Measurements from ENCODE around the gene LMX1A. TPM values are rescaled to one million over a fixed set of nuclear protein-coding genes. Genes with fewer than 3 reads are reported as not detected.

LMX1A gene
- total RNA-seq, 1 experiment from 2014 or later, result not detected

DNA sequence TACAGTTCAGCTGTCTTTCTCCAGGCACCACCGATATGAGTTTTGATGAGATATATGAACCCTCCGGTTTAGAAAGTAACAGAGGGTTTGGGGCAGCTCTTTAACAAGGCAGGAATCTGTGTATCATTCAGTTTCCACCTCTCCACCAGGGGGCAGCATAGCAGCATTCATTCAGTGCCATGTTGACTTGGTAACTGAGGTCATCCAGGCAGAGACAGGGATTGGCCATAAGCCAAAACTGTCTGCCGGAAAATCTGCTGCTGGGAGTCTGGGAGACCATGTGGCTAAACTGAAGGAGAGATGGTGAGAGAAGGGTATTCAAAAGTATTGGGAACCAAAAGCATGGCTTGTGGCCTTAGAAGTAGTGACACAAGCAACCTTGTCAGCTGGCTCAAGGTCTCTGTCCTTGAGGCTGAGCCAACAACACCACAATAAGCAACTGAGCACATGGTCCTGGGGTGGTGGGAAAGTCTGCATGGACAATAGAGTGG, 98.5 kb downstream of the LMX1A start:
- DNase-seq (ENCODE audit: low spot score) (peak; percentile 87), ATAC-seq (peak; percentile 92)
- Mint-ChIP-seq H3K27me3 (ENCODE audit: low read depth) (peaks cover 30% of the 10 kb centered on the region), H3K4me3 (no peak overlapping the region), H3K36me3 (peaks cover 2% of the 10 kb centered on the region; the same call in 1 of the 2 replicates), H3K4me1 (peaks cover 13% of the 10 kb centered on the region), H3K27ac (no peak overlapping the region), H3K9me3 (peaks cover 17% of the 10 kb centered on the region)
- POLR2A ChIA-PET, result interaction anchor here (0.5 kb wide), 1 partner anchor 112 kb away, joined by 3 read pairs; no protein-coding TSS in a partner anchor
- CTCF ChIA-PET, result interaction anchor here (0.5 to 6.7 kb wide), 45 partner anchors 9 to 339 kb away, joined by 3 to 91 read pairs (median 5); partner anchors contain the start of gene LMX1A
- no peak for TF ChIP-seq NFE2L1 (CRISPR knock-in tag; IDR thresholded peaks at IDR 0.05)
- TF ChIP-seq KAT7 (CRISPR knock-in tag; IDR thresholded peaks at IDR 0.05; ENCODE audit: borderline replicate concordance), result no peak
- TF ChIP-seq, protein P1, sequence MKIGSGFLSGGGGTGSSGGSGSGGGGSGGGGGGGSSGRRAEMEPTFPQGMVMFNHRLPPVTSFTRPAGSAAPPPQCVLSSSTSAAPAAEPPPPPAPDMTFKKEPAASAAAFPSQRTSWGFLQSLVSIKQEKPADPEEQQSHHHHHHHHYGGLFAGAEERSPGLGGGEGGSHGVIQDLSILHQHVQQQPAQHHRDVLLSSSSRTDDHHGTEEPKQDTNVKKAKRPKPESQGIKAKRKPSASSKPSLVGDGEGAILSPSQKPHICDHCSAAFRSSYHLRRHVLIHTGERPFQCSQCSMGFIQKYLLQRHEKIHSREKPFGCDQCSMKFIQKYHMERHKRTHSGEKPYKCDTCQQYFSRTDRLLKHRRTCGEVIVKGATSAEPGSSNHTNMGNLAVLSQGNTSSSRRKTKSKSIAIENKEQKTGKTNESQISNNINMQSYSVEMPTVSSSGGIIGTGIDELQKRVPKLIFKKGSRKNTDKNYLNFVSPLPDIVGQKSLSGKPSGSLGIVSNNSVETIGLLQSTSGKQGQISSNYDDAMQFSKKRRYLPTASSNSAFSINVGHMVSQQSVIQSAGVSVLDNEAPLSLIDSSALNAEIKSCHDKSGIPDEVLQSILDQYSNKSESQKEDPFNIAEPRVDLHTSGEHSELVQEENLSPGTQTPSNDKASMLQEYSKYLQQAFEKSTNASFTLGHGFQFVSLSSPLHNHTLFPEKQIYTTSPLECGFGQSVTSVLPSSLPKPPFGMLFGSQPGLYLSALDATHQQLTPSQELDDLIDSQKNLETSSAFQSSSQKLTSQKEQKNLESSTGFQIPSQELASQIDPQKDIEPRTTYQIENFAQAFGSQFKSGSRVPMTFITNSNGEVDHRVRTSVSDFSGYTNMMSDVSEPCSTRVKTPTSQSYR (CRISPR knock-in tag; IDR thresholded peaks at IDR 0.05), result no peak
- no peak for TF ChIP-seq ATF1 (CRISPR knock-in tag; IDR thresholded peaks at IDR 0.05)
- no peak for TF ChIP-seq IRF2 (CRISPR knock-in tag; IDR thresholded peaks at IDR 0.05; ENCODE audit: borderline replicate concordance, low read depth)
- TF ChIP-seq, protein P2, sequence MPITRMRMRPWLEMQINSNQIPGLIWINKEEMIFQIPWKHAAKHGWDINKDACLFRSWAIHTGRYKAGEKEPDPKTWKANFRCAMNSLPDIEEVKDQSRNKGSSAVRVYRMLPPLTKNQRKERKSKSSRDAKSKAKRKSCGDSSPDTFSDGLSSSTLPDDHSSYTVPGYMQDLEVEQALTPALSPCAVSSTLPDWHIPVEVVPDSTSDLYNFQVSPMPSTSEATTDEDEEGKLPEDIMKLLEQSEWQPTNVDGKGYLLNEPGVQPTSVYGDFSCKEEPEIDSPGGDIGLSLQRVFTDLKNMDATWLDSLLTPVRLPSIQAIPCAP (CRISPR knock-in tag; IDR thresholded peaks at IDR 0.05), result no peak
- TF ChIP-seq, protein P3, sequence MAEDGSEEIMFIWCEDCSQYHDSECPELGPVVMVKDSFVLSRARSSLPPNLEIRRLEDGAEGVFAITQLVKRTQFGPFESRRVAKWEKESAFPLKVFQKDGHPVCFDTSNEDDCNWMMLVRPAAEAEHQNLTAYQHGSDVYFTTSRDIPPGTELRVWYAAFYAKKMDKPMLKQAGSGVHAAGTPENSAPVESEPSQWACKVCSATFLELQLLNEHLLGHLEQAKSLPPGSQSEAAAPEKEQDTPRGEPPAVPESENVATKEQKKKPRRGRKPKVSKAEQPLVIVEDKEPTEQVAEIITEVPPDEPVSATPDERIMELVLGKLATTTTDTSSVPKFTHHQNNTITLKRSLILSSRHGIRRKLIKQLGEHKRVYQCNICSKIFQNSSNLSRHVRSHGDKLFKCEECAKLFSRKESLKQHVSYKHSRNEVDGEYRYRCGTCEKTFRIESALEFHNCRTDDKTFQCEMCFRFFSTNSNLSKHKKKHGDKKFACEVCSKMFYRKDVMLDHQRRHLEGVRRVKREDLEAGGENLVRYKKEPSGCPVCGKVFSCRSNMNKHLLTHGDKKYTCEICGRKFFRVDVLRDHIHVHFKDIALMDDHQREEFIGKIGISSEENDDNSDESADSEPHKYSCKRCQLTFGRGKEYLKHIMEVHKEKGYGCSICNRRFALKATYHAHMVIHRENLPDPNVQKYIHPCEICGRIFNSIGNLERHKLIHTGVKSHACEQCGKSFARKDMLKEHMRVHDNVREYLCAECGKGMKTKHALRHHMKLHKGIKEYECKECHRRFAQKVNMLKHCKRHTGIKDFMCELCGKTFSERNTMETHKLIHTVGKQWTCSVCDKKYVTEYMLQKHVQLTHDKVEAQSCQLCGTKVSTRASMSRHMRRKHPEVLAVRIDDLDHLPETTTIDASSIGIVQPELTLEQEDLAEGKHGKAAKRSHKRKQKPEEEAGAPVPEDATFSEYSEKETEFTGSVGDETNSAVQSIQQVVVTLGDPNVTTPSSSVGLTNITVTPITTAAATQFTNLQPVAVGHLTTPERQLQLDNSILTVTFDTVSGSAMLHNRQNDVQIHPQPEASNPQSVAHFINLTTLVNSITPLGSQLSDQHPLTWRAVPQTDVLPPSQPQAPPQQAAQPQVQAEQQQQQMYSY (CRISPR knock-in tag; IDR thresholded peaks at IDR 0.05), result no peak
- TF ChIP-seq HMGA2 (CRISPR knock-in tag; IDR thresholded peaks at IDR 0.05), result no peak
- no peak for TF ChIP-seq NR1H2 (CRISPR knock-in tag; IDR thresholded peaks at IDR 0.05)
- TF ChIP-seq JUN (CRISPR knock-in tag; IDR thresholded peaks at IDR 0.05), result no peak
- peak; percentile 53; the same call in 1 of the 2 replicates for TF ChIP-seq TEAD1 (CRISPR knock-in tag; IDR thresholded peaks at IDR 0.05)
- TF ChIP-seq TP53 (CRISPR knock-in tag; IDR thresholded peaks at IDR 0.05), result no peak
- TF ChIP-seq, protein P4, sequence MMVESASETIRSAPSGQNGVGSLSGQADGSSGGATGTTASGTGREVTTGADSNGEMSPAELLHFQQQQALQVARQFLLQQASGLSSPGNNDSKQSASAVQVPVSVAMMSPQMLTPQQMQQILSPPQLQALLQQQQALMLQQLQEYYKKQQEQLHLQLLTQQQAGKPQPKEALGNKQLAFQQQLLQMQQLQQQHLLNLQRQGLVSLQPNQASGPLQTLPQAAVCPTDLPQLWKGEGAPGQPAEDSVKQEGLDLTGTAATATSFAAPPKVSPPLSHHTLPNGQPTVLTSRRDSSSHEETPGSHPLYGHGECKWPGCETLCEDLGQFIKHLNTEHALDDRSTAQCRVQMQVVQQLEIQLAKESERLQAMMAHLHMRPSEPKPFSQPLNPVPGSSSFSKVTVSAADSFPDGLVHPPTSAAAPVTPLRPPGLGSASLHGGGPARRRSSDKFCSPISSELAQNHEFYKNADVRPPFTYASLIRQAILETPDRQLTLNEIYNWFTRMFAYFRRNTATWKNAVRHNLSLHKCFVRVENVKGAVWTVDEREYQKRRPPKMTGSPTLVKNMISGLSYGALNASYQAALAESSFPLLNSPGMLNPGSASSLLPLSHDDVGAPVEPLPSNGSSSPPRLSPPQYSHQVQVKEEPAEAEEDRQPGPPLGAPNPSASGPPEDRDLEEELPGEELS (CRISPR knock-in tag; IDR thresholded peaks at IDR 0.05), result no peak
- TF ChIP-seq SMAD3 (CRISPR knock-in tag; IDR thresholded peaks at IDR 0.05; ENCODE audit: borderline replicate concordance), result no peak
- TF ChIP-seq SMAD4 (CRISPR knock-in tag; IDR thresholded peaks at IDR 0.05), result no peak
- no peak for TF ChIP-seq FOXK1 (CRISPR knock-in tag; IDR thresholded peaks at IDR 0.05)
- TF ChIP-seq, protein P5, sequence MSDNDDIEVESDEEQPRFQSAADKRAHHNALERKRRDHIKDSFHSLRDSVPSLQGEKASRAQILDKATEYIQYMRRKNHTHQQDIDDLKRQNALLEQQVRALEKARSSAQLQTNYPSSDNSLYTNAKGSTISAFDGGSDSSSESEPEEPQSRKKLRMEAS (CRISPR knock-in tag; IDR thresholded peaks at IDR 0.05), result peak; percentile 76
- TF ChIP-seq, protein P6, sequence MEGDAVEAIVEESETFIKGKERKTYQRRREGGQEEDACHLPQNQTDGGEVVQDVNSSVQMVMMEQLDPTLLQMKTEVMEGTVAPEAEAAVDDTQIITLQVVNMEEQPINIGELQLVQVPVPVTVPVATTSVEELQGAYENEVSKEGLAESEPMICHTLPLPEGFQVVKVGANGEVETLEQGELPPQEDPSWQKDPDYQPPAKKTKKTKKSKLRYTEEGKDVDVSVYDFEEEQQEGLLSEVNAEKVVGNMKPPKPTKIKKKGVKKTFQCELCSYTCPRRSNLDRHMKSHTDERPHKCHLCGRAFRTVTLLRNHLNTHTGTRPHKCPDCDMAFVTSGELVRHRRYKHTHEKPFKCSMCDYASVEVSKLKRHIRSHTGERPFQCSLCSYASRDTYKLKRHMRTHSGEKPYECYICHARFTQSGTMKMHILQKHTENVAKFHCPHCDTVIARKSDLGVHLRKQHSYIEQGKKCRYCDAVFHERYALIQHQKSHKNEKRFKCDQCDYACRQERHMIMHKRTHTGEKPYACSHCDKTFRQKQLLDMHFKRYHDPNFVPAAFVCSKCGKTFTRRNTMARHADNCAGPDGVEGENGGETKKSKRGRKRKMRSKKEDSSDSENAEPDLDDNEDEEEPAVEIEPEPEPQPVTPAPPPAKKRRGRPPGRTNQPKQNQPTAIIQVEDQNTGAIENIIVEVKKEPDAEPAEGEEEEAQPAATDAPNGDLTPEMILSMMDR (IDR thresholded peaks at IDR 0.05), result peak; percentile 79
- no peak for TF ChIP-seq ELF4 (CRISPR knock-in tag; IDR thresholded peaks at IDR 0.05; ENCODE audit: low read depth)
- TF ChIP-seq TCF7 (CRISPR knock-in tag; IDR thresholded peaks at IDR 0.05; ENCODE audit: low read depth), result no peak
- no peak for TF ChIP-seq FOXJ3 (CRISPR knock-in tag; IDR thresholded peaks at IDR 0.05; ENCODE audit: borderline replicate concordance)
- TF ChIP-seq, protein P7, sequence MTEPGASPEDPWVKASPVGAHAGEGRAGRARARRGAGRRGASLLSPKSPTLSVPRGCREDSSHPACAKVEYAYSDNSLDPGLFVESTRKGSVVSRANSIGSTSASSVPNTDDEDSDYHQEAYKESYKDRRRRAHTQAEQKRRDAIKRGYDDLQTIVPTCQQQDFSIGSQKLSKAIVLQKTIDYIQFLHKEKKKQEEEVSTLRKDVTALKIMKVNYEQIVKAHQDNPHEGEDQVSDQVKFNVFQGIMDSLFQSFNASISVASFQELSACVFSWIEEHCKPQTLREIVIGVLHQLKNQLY (CRISPR knock-in tag; IDR thresholded peaks at IDR 0.05), result no peak
- TF ChIP-seq ZNF416 (CRISPR knock-in tag; IDR thresholded peaks at IDR 0.05), result no peak

Measured in WTC11 (cell line).